ENCODE data around the gene GLE1. TPM values are rescaled to one million over a fixed set of nuclear protein-coding genes. Genes with fewer than 3 reads are reported as not detected.
"Not testable (repeated sequence)": the region's sequence is repeated elsewhere in the genome, so short reads cannot be mapped to it uniquely, and the experiment has no call there.

GLE1 gene
- polyA plus RNA-seq, 1 donor: 20.7 TPM

DNA sequence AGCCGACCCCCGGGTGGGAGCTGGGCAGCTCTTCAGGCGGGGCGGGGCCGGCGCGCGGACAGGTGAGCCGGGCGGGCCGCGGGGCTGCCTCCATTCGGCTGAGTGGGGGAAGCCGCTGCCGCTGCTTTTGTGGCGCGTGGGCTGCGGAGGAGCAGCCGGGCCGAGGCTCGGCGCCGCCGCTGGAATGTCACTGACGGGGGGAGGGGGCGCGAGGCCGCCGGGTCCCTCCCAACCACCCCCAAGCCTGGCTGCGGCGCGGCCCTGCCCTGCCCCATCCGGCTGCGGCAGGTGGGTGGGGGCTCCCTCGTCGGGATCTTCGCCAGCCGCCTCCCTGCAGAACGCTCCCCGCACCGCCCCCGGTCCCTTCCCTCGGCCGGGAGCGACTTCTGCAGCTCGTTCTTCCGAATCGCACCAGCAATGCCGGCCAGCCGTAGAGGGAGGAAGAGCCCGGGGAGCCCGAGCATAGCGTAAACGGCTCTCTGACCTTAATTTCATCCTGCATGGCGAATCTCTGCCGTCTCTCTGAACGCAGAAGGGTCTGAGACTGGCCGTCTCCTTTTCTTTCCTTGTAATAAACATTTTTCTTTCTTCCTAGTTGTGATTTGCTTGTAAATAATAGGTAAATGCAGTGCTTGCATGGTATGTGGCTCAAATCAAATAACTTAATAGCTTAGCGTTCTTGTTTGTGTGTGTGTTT, 48.4 kb downstream of the GLE1 start:
- peak; percentile 55 for DNase-seq

DNA sequence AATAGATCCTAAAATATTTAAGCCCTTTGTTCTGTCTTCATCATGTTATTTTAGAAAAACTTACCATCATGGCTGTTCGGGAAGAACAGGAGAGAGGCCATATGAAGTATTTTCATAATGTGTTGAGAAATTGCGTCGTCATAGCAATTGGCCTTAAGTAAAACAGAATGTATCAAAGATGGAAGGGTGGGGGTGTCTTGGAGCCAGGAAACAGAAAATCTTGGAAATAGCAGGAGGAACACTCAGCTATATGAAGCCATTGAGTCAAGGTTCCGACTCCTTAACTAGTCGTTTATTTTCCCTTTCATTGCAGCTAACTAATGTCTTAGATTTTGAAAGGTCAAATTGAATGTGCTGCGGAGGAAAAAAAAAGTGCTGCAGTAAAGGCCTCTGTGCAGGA, 49.2 kb downstream of the GLE1 start:
- peak; percentile 77 for DNase-seq

DNA sequence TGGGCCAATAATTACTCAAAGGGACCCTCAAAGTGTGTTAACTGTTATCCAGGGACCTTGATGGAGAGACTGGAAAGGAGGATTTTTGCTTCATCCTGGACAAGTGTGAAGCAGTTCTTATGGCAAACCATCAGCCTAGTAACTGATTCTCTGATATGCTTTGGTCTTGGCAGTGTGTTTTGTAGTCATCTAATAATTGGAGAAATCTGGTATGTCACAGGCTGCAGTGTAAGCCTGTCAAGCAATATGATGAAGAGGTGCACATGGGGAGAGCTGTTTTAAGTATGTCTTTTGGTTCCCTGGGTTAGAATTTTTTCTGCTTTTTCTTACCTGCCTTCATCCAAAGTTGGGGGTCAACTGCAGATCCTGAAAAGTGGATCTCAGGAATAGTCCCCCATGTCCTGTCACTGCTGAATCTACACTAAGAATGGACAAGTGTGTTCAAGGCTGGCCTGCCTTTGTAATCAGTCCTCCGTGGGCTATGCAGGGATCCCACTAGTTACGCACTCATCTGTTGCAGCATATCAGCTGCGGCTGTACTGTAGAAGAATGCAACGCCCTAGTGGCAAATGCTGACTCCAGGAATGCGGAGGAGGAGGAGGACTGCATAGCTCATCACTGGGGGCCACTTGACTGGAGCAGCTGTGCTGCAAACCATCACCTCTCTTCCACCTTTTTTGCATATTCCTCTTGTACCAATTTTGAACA, 49.8 kb downstream of the GLE1 start:
- no peak for DNase-seq

DNA sequence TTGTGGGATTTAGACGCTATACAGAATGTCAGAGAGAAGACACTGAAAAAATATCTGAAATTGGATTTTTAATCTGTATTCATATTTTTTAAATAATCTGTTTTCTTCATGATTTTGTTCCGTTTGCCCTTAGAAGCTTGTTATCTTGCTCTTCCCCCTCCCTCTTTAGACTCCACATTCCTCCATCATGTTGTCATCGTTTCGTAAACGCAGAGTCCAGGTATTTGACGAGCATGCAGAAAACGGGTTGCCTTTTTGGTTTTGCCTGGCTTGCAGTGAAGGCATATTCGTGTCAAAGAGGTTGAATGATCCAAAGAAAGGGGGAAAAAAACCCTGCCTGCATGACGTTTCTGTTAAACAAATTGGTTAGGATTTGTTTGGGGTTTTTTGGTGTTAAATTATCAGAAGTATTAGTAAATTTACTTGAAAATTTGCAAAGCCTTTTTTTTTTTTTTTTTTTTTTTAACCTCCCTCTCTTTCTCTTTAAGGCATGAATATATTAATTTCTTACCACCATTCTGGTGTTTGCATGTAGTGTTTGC, 50.7 kb downstream of the GLE1 start:
- no peak for DNase-seq

- no peak for DNase-seq
These were observed 51.8 kb downstream of the GLE1 start for GRCh38 chr9:128556276-128556675.

GRCh38 chr9:128556926-128557634, 52.6 kb downstream of the GLE1 start:
- no peak for DNase-seq

DNA sequence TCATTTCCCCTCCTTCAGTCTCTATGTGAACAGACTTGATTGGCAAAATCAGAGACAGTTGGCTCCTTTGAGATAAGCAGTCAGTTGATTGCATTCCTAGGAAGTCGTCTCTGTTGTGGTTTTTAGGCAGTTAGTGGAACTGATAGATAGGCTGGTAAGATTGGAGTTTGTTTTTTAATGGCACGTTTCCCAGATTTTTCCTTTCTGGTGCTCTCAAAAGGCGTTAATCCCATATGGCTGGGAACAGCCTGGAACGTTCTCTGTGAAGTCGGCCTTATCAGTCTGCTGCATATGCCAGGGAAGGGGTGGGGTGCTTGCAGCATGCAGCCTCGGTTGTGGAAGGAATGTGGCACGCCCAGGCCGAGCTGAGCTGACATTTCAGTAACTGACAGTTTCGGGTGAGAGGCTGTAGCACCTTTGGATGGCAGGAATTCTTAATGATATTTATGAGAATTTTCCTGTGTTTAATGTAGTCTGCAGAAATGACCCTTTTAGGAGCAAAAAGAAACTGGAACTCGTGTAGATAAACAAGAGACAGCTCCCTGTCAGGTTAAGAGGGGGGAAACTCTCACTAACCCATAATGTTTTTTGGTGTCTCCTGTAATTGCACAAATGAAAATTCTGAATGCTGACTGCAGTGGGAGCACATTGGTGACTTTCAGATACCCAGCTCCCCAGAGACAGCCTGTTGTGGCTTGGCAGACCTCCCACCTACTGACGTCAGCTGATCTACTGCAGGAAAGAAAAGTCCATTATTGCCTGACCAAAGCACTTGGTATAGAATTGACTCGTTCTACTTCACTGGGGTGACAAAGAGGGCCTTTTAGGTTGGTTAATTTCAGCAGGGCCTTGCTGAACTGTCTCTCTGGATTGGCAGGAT, 54.2 kb downstream of the GLE1 start:
- DNase-seq: peak; percentile 47

DNA sequence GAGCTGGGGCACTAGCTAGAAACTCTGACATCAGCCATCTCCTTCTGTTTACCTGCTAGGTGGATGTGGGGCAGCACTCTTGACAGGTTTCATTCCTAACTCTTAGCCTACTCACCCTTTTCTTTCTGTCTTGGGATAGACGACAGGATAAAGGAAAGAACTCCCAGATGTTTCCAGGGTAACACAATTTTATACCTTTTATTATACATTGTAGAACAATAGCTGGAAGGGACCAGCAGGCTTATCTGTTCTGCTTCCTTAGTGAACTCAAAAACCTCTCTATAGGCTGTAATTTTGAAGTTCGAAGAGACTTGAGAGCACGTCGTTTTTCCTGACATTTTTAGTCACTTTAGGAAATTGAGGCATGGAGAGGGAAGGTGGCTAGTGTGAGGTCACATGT, 61.1 kb downstream of the GLE1 start:
- DNase-seq: no peak

DNA sequence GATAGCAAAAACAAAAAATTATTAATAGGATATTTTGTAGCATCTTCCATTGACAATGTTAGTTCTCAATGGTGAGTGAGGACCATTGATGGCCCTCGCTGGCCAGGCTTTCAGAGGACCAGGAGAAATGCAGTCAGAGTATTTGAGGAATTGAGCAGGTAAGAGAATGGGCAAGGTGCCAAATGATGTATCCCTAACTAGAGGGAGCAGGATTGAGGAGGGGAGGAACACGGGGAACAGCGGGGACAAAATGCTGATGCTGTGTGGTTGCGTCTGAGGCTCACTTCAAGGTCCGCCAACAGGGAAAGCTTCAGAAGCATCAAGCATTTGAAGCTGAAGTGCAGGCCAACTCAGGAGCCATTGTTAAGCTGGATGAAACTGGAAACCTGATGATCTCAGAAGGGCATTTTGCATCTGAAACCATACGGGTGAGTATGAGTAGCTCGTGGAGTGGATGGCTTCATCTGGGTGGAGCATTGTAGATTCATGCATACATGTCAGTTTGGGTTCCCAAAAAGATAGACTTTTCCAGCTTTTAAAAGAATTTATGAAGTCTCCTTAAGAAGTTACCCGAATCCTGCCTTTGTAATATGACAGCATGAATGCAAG, 64.1 kb downstream of the GLE1 start:
- no peak for DNase-seq

DNA sequence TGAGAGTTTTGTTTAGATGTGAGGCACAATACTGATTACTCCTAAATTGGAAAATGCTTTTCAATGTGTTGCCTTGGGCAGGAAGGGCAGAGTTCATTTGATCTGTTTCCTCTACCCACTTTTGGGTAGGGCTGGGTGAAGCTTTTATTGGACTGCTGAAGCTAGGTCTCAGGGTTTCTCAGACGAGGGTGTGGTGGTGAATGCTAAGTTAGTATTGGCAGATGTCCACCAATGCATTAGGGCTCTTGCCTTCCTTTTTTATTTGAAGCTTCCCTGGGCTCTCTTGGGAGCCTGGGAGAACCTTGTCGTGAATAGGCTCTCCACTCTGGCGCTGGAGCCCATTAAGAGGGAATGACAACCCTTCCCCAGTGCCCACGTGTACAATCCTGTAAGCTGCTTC, 71.0 kb downstream of the GLE1 start:
- no peak for DNase-seq

- no peak for DNase-seq
These were observed 71.4 kb downstream of the GLE1 start for GRCh38 chr9:128575916-128576315.

DNA sequence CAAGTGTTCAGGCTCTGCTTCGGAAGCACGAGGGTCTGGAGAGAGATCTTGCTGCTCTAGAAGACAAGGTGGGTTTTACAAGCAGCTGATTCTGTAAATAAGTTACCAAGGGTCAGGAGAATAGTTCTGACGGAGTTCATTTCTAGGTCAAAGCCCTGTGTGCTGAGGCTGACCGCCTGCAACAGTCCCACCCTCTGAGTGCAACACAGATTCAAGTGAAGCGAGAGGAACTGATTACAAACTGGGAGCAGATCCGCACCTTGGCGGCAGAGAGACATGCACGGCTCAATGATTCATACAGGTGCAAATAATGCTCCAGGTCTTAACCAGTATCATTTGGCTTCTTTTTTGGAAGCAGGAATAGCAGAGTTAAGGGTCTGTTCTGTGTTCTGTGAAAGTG, 72.7 kb downstream of the GLE1 start:
- DNase-seq: no peak

GRCh38 chr9:128579194-128579593, 74.7 kb downstream of the GLE1 start:
- DNase-seq: no peak

- no peak for DNase-seq
These were observed 76.2 kb downstream of the GLE1 start for GRCh38 chr9:128580731-128581130.

DNA sequence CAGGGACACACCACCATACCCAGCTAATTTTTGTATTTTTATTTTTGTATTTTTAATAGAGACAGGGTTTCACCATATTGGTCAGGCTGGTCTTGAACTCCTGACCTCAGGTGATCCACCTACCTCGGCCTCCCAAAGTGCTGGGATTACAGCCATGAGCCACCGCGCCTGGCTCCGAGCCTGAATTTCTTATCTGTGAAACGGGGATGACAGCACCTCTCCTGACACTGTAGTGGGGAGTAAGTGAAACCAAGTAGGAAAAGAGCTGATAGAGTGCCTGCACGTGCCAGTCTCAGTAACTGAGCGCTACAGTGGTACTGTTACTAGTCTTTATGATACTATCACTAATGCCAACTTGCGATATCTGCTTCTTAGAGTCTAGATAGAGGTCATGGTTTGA, 80.6 kb downstream of the GLE1 start:
- not testable (repeated sequence) for DNase-seq

DNA sequence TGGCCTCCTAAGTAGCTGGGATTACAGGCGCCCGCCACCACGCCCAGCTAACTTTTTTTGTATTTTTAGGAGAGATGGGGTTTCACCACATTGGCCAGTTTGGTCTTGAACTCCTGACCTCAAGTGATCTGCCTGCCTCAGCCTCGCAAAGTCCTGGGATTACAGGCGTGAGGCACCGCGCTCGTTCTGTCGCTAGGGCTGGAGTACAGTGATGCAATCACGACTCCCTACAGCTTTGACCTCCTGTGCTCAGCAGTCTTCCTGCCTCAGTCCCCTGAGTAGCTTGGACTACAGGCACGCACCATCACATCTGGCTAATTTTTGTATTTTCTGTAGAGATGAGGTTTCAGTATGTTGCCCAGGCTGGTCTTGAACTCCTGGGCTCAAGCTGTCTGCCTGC, 82.4 kb downstream of the GLE1 start:
- DNase-seq: not testable (repeated sequence)

DNA sequence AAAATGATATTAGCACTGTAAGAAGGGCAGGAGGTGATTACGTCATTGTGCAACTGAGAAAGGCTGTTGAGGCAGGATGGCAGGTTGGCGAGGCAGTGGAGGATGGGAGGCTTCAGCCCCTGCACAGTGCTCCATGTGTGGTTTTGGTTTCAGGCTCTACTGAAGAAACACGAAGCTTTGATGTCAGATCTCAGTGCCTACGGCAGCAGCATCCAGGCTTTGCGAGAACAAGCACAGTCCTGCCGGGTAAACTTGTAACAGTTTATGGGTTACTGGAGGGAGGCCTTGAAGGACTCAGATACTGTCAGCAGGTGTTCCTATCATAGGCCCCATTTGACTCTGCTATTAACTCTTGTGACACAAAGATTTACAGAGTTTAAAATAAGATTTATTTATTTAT, 82.9 kb downstream of the GLE1 start:
- no peak for DNase-seq

DNA sequence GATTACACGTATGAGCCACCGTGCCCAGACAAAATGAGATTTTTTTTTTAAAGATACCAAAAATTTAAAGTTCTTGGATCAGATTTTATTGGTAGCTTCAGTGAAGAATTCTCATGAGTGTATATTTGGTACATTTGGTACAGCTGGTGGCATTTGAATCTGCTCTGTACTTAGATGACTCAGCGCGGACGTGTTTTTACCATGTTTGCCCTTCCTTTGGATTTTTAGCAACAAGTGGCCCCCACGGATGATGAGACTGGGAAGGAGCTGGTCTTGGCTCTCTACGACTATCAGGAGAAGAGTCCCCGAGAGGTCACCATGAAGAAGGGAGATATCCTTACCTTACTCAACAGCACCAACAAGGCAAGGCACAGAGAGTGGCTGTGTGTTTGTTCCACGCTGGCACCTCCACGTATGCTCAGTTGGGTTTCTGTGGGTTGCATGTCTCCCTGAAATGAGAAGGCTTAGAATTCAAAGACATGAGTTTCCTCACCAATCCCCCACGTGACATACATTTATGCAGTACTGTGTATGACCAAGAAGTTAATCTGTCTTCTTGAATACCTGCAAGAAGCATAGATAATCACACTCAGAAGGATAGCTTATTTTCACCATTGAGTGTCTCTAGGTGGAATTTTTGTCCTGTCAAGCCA, 84.2 kb downstream of the GLE1 start:
- DNase-seq: no peak
